ENCODE measurements around the gene UBB. TPM values are rescaled to one million over a fixed set of nuclear protein-coding genes. Genes with fewer than 3 reads are reported as not detected.

Gene UBB
- total and polyA plus RNA-seq, 2 experiments from 2014 or later = 1,250 to 2,041 TPM

GRCh38 chr17:16361874-16362273, 19.0 kb upstream of the UBB start:
- 91% methylated on average over 8 of the region's 8 CpGs for WGBS (ENCODE audit: low lambda C conversion rate, missing lambda C conversion rate)
- no peaks in the 10 kb centered on the region for H4K20me1 ChIP-seq (ENCODE audit: insufficient read depth, poor library complexity, severe bottlenecking)
- TF ChIP-seq EZH2phosphoT487 (IDR thresholded peaks at IDR 0.05; ENCODE audit: low read depth, severe bottlenecking, unreplicated experiment) = no peak
- TF ChIP-seq EZH2 (IDR thresholded peaks at IDR 0.05; ENCODE audit: borderline replicate concordance) = no peak
- no peak for TF ChIP-seq CTCF (IDR thresholded peaks at IDR 0.05; ENCODE audit: poor library complexity)
- no peaks in the 10 kb centered on the region for H3K79me2 ChIP-seq
- no peak overlapping the region for H3K27ac ChIP-seq
- H3K4me1 ChIP-seq (ENCODE audit: insufficient read depth) = no peaks in the 10 kb centered on the region
- H3K36me3 ChIP-seq (replicated peaks; ENCODE audit: insufficient read depth, low read depth) = no peaks in the 10 kb centered on the region
- H3K9me3 ChIP-seq (ENCODE audit: low read depth) = no peaks in the 10 kb centered on the region
- H3K9me2 ChIP-seq (replicated peaks; ENCODE audit: insufficient read depth) = no peaks in the 10 kb centered on the region
- no peak overlapping the region for H2AFZ ChIP-seq
- no peak overlapping the region for H3K4me3 ChIP-seq
- H3K4me2 ChIP-seq = no peak overlapping the region
- no peak for DNase-seq (ENCODE audit: low spot score)
- H3K27me3 ChIP-seq = no peaks in the 10 kb centered on the region

- Histone ChIP-seq H3K9me3 (ENCODE audit: low read depth) (no peaks in the 10 kb centered on the region), H3K36me3 (replicated peaks; ENCODE audit: insufficient read depth, low read depth) (no peaks in the 10 kb centered on the region), H3K27ac (no peak overlapping the region), H3K79me2 (no peaks in the 10 kb centered on the region), H4K20me1 (ENCODE audit: insufficient read depth, poor library complexity, severe bottlenecking) (no peaks in the 10 kb centered on the region), H3K4me2 (no peak overlapping the region), H3K9me2 (replicated peaks; ENCODE audit: insufficient read depth) (no peaks in the 10 kb centered on the region), H3K27me3 (no peaks in the 10 kb centered on the region), H3K4me3 (no peak overlapping the region), H3K4me1 (ENCODE audit: insufficient read depth) (no peaks in the 10 kb centered on the region), H2AFZ (peak overlapping the region; percentile 41)
- WGBS (ENCODE audit: low lambda C conversion rate, missing lambda C conversion rate) = 4% methylated on average over 6 of the region's 6 CpGs
- DNase-seq (ENCODE audit: low spot score) = peak; percentile 84
- TF ChIP-seq CTCF (IDR thresholded peaks at IDR 0.05; ENCODE audit: poor library complexity) (peak; percentile 91), EZH2phosphoT487 (IDR thresholded peaks at IDR 0.05; ENCODE audit: low read depth, severe bottlenecking, unreplicated experiment) (no peak)
These were observed 16.9 kb upstream of the UBB start for GRCh38 chr17:16363749-16364536.

- H2AFZ ChIP-seq = no peak overlapping the region
- no peaks in the 10 kb centered on the region for H3K9me3 ChIP-seq (ENCODE audit: low read depth)
- no peak for TF ChIP-seq EZH2 (IDR thresholded peaks at IDR 0.05; ENCODE audit: borderline replicate concordance)
These were observed 16.3 kb upstream of the UBB start for GRCh38 chr17:16364625-16365024.

GRCh38 chr17:16371742-16372141, 9.1 kb upstream of the UBB start:
- Histone ChIP-seq H3K4me2 (no peak overlapping the region), H3K4me1 (ENCODE audit: insufficient read depth) (no peaks in the 10 kb centered on the region), H2AFZ (no peak overlapping the region), H4K20me1 (ENCODE audit: insufficient read depth, poor library complexity, severe bottlenecking) (no peaks in the 10 kb centered on the region), H3K9me3 (ENCODE audit: low read depth) (no peaks in the 10 kb centered on the region), H3K27me3 (no peaks in the 10 kb centered on the region), H3K79me2 (no peaks in the 10 kb centered on the region), H3K36me3 (replicated peaks; ENCODE audit: insufficient read depth, low read depth) (no peaks in the 10 kb centered on the region), H3K27ac (no peak overlapping the region), H3K9me2 (replicated peaks; ENCODE audit: insufficient read depth) (no peaks in the 10 kb centered on the region), H3K4me3 (no peak overlapping the region)
- DNase-seq (ENCODE audit: low spot score) = no peak
- 84% methylated on average over 5 of the region's 5 CpGs for WGBS (ENCODE audit: low lambda C conversion rate, missing lambda C conversion rate)
- TF ChIP-seq EZH2phosphoT487 (IDR thresholded peaks at IDR 0.05; ENCODE audit: low read depth, severe bottlenecking, unreplicated experiment) (no peak), EZH2 (IDR thresholded peaks at IDR 0.05; ENCODE audit: borderline replicate concordance) (no peak), CTCF (IDR thresholded peaks at IDR 0.05; ENCODE audit: poor library complexity) (no peak)

More at GRCh38 chr17:16364625-16365024, 16.3 kb upstream of the UBB start:
- no peak overlapping the region for H3K4me3 ChIP-seq
- no peak for DNase-seq (ENCODE audit: low spot score)
- no peaks in the 10 kb centered on the region for H3K4me1 ChIP-seq (ENCODE audit: insufficient read depth)
- H3K27ac ChIP-seq = no peak overlapping the region
- H3K79me2 ChIP-seq = no peaks in the 10 kb centered on the region
- no peaks in the 10 kb centered on the region for H4K20me1 ChIP-seq (ENCODE audit: insufficient read depth, poor library complexity, severe bottlenecking)
- no peaks in the 10 kb centered on the region for H3K36me3 ChIP-seq (replicated peaks; ENCODE audit: insufficient read depth, low read depth)
- no peaks in the 10 kb centered on the region for H3K9me2 ChIP-seq (replicated peaks; ENCODE audit: insufficient read depth)
- no peak overlapping the region for H3K4me2 ChIP-seq
- H3K27me3 ChIP-seq = no peaks in the 10 kb centered on the region

Data from hepatocyte (in vitro differentiated cells).